ENCODE data around the gene TNNT2.

Gene TNNT2

DNA sequence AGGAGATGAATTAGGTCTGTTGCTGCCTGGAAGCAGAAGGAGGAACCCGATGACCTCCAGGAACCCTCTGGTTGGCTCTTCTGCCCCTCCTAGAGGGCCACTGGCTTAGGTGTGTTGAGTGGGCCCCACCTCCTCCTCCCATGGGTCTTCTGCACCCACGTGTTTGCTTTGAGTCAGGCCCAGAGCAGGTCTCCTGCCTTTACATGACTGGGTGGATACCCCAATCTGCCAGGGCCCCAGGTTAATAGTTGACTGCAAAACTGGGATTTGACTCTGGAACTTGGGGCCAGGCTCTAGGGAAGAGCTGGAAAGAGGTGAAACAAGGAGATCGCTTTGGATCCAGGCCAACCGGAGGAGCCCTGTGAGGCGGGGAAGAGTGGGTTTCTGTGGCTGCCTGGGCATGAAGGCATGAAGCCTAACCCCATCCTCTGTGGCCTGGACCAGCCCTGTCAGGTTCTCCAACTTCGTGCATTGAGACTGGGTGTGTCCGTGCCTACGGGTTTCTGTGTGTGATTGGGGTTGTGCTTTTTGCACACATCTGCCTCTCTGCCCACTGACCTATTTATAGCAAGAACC is 29.4 kb upstream of the TNNT2 start:
- H2BK15ac ChIP-seq (replicated peaks; ENCODE audit: low read depth) = no peak overlapping the region
- no peak for DNase-seq
- no peak overlapping the region for H4K5ac ChIP-seq (ENCODE audit: low read length)
- no peak overlapping the region for H2BK5ac ChIP-seq (ENCODE audit: low read length)
- no peaks in the 10 kb centered on the region for H3K79me2 ChIP-seq (ENCODE audit: control insufficient read depth, insufficient read depth, low read length)
- H3K23ac ChIP-seq (ENCODE audit: low read length) = no peak overlapping the region
- H3K4me2 ChIP-seq (ENCODE audit: low read length) = no peak overlapping the region
- H3K4me3 ChIP-seq (ENCODE audit: low read length) = no peak overlapping the region
- H3K79me1 ChIP-seq (ENCODE audit: low read length) = no peaks in the 10 kb centered on the region
- no peaks in the 10 kb centered on the region for H3K4me1 ChIP-seq (ENCODE audit: control insufficient read depth, low read depth, low read length)
- no peak overlapping the region for H4K8ac ChIP-seq (ENCODE audit: low read depth, low read length)
- no peak overlapping the region for H3K27ac ChIP-seq (ENCODE audit: low read depth, low read length)
- no peak overlapping the region for H3K4ac ChIP-seq (ENCODE audit: low read depth, low read length)
- no peak overlapping the region for H2BK120ac ChIP-seq (ENCODE audit: low read depth, low read length)
- no peaks in the 10 kb centered on the region for H3K27me3 ChIP-seq (ENCODE audit: insufficient read depth, low read length, poor library complexity)
- no peak overlapping the region for H3K9ac ChIP-seq (ENCODE audit: low read length)
- H3K18ac ChIP-seq (ENCODE audit: low read length) = no peak overlapping the region
- H2AK5ac ChIP-seq (ENCODE audit: low read length) = no peak overlapping the region
- no peaks in the 10 kb centered on the region for H3K36me3 ChIP-seq (ENCODE audit: control insufficient read depth, insufficient read depth, low read length)
- WGBS (ENCODE audit: extremely low coverage, insufficient coverage, low lambda C conversion rate) = no CpG with 5 or more reads among the region's 8 CpGs
- no peak overlapping the region for H3K56ac ChIP-seq (ENCODE audit: low read length)

DNA sequence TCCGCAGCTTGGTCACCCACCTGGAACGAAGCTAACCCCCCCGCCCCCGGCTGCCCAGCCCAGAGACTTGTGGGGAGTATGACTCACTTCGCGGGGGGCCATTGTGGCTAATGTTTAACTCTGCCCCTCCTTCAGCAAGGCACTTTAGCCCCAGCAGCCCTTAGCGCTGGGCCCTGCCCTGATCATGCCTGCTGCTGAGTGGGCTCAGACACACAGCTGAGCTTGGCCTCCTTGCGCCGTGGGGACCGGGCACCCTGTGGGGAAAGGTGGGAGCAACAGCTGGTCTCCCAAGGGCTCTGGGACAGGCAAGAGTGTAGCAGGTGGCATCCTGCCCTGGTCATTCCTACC is 28.0 kb upstream of the TNNT2 start:
- no peak overlapping the region for H3K27ac ChIP-seq (ENCODE audit: low read depth, low read length)
- no peak overlapping the region for H2BK120ac ChIP-seq (ENCODE audit: low read depth, low read length)
- H3K4ac ChIP-seq (ENCODE audit: low read depth, low read length) = no peak overlapping the region
- no peak overlapping the region for H3K18ac ChIP-seq (ENCODE audit: low read length)
- no CpG with 5 or more reads among the region's 10 CpGs for WGBS (ENCODE audit: extremely low coverage, insufficient coverage, low lambda C conversion rate)
- no peaks in the 10 kb centered on the region for H3K79me2 ChIP-seq (ENCODE audit: control insufficient read depth, insufficient read depth, low read length)
- no peaks in the 10 kb centered on the region for H3K27me3 ChIP-seq (ENCODE audit: insufficient read depth, low read length, poor library complexity)
- no peak overlapping the region for H3K4me2 ChIP-seq (ENCODE audit: low read length)
- H2BK5ac ChIP-seq (ENCODE audit: low read length) = no peak overlapping the region
- H3K79me1 ChIP-seq (ENCODE audit: low read length) = no peaks in the 10 kb centered on the region
- H3K36me3 ChIP-seq (ENCODE audit: control insufficient read depth, insufficient read depth, low read length) = no peaks in the 10 kb centered on the region
- H3K23ac ChIP-seq (ENCODE audit: low read length) = peak overlapping the region; percentile 34
- no peak overlapping the region for H3K9ac ChIP-seq (ENCODE audit: low read length)
- no peak overlapping the region for H3K56ac ChIP-seq (ENCODE audit: low read length)
- DNase-seq = no peak
- no peak overlapping the region for H4K8ac ChIP-seq (ENCODE audit: low read depth, low read length)
- no peak overlapping the region for H2AK5ac ChIP-seq (ENCODE audit: low read length)
- no peaks in the 10 kb centered on the region for H3K4me1 ChIP-seq (ENCODE audit: control insufficient read depth, low read depth, low read length)
- no peak overlapping the region for H3K4me3 ChIP-seq (ENCODE audit: low read length)
- H4K5ac ChIP-seq (ENCODE audit: low read length) = no peak overlapping the region
- H2BK15ac ChIP-seq (replicated peaks; ENCODE audit: low read depth) = no peak overlapping the region

DNA sequence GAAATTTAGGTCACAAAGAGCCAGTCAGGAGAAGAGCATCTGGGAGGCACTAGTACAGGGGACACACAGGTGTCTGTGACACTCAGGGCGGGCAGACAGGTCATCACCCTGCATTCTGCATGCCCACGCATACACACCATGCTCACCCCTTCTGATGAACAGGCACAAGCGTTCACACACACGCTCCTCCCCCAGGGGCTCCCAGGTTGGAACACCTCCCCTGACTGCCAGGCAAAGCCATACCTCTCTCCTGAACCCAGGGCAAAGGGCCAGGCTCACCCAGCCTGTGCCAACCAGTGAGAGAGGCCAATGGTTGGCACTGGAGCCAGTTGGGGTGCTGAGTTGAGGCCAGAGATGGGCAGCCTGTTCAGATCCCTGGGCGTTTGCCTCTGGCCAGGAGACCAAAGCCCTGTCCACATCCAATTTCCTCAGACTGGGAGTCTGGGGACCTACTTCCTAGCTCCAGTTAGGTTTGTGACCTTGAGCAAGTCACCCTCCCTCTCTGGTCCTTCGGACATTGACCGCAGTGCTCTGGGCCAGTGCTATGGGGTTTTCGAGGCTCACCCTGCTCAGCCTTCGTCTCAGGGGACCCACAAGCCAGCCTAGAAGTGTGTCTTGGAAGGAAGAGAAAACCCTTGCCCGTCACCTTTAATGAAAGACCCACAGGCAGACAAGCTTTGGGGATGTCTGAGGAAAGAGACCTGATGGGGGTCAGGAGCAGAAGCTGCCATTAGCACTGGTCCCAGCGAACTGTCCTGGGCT is 27.4 kb upstream of the TNNT2 start:
- no peak overlapping the region for H3K18ac ChIP-seq (ENCODE audit: low read length)
- H3K36me3 ChIP-seq (ENCODE audit: control insufficient read depth, insufficient read depth, low read length) = no peaks in the 10 kb centered on the region
- no peak overlapping the region for H3K56ac ChIP-seq (ENCODE audit: low read length)
- no peak overlapping the region for H2BK120ac ChIP-seq (ENCODE audit: low read depth, low read length)
- H3K27me3 ChIP-seq (ENCODE audit: insufficient read depth, low read length, poor library complexity) = no peaks in the 10 kb centered on the region
- WGBS (ENCODE audit: extremely low coverage, insufficient coverage, low lambda C conversion rate) = no CpG with 5 or more reads among the region's 11 CpGs
- no peak overlapping the region for H2BK15ac ChIP-seq (replicated peaks; ENCODE audit: low read depth)
- no peak overlapping the region for H3K23ac ChIP-seq (ENCODE audit: low read length)
- no peak overlapping the region for H3K4me2 ChIP-seq (ENCODE audit: low read length)
- no peak for DNase-seq
- H3K4me1 ChIP-seq (ENCODE audit: control insufficient read depth, low read depth, low read length) = peaks cover 2% of the 10 kb centered on the region
- H2AK5ac ChIP-seq (ENCODE audit: low read length) = no peak overlapping the region
- no peak overlapping the region for H4K8ac ChIP-seq (ENCODE audit: low read depth, low read length)
- no peak overlapping the region for H3K27ac ChIP-seq (ENCODE audit: low read depth, low read length)
- no peak overlapping the region for H3K4me3 ChIP-seq (ENCODE audit: low read length)
- no peaks in the 10 kb centered on the region for H3K79me2 ChIP-seq (ENCODE audit: control insufficient read depth, insufficient read depth, low read length)
- H3K79me1 ChIP-seq (ENCODE audit: low read length) = no peaks in the 10 kb centered on the region
- H3K9ac ChIP-seq (ENCODE audit: low read length) = no peak overlapping the region
- H3K4ac ChIP-seq (ENCODE audit: low read depth, low read length) = no peak overlapping the region
- H4K5ac ChIP-seq (ENCODE audit: low read length) = no peak overlapping the region
- H2BK5ac ChIP-seq (ENCODE audit: low read length) = no peak overlapping the region

DNA sequence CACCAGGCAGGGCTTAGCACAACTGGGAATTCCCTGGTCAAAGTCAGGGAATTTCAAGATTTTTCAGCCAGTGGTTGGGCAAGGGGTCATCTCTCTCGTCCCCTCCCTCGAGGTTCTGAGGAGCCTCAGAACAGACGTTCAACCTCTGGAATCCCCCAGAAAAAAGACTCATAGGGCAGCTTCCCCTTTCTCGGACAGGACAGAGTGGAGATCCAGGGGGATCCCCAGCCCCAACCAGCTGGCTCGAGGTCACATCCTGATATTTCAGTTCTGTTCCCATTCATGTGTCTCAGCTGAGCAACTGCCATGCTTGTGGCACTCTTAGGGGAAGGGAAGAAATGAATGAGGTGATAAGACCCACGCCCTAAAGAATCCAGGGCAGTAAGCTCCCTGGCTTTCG is 26.6 kb upstream of the TNNT2 start:
- no peak overlapping the region for H2BK5ac ChIP-seq (ENCODE audit: low read length)
- H3K4me3 ChIP-seq (ENCODE audit: low read length) = no peak overlapping the region
- no peak overlapping the region for H4K5ac ChIP-seq (ENCODE audit: low read length)
- H3K79me2 ChIP-seq (ENCODE audit: control insufficient read depth, insufficient read depth, low read length) = no peaks in the 10 kb centered on the region
- H3K27me3 ChIP-seq (ENCODE audit: insufficient read depth, low read length, poor library complexity) = no peaks in the 10 kb centered on the region
- no peak overlapping the region for H3K27ac ChIP-seq (ENCODE audit: low read depth, low read length)
- H2BK120ac ChIP-seq (ENCODE audit: low read depth, low read length) = no peak overlapping the region
- no peak overlapping the region for H3K23ac ChIP-seq (ENCODE audit: low read length)
- no peak overlapping the region for H3K4me2 ChIP-seq (ENCODE audit: low read length)
- H3K36me3 ChIP-seq (ENCODE audit: control insufficient read depth, insufficient read depth, low read length) = no peaks in the 10 kb centered on the region
- H3K4ac ChIP-seq (ENCODE audit: low read depth, low read length) = no peak overlapping the region
- WGBS (ENCODE audit: extremely low coverage, insufficient coverage, low lambda C conversion rate) = no CpG with 5 or more reads among the region's 7 CpGs
- H3K79me1 ChIP-seq (ENCODE audit: low read length) = no peaks in the 10 kb centered on the region
- H2AK5ac ChIP-seq (ENCODE audit: low read length) = no peak overlapping the region
- no peak overlapping the region for H4K8ac ChIP-seq (ENCODE audit: low read depth, low read length)
- no peak overlapping the region for H2BK15ac ChIP-seq (replicated peaks; ENCODE audit: low read depth)
- H3K18ac ChIP-seq (ENCODE audit: low read length) = no peak overlapping the region
- DNase-seq = no peak
- H3K9ac ChIP-seq (ENCODE audit: low read length) = no peak overlapping the region
- no peak overlapping the region for H3K56ac ChIP-seq (ENCODE audit: low read length)
- peaks cover 4% of the 10 kb centered on the region for H3K4me1 ChIP-seq (ENCODE audit: control insufficient read depth, low read depth, low read length)

DNA sequence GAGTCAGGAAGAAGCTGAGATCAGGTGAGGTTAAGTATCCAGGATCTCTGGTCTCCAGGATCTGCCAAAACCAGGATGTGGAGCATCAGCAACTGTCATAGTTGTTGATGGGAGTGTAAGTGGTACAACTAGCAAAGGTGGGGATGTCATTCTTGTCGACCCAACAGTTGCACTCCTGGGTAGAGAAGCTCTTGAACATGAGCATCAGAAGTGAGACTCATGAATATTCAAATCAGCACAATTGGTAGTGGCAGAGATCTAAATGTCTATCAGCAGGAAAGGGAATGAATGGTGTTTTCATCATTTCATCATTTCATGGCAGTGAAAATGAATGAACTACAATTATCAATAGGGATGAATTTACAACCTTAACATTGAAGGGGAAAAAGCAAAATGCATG is 25.9 kb upstream of the TNNT2 start:
- no peak overlapping the region for H3K23ac ChIP-seq (ENCODE audit: low read length)
- no peak for DNase-seq
- no peak overlapping the region for H4K5ac ChIP-seq (ENCODE audit: low read length)
- no peak overlapping the region for H3K4ac ChIP-seq (ENCODE audit: low read depth, low read length)
- H2BK15ac ChIP-seq (replicated peaks; ENCODE audit: low read depth) = no peak overlapping the region
- H3K27ac ChIP-seq (ENCODE audit: low read depth, low read length) = no peak overlapping the region
- H2AK5ac ChIP-seq (ENCODE audit: low read length) = no peak overlapping the region
- peaks cover 4% of the 10 kb centered on the region for H3K4me1 ChIP-seq (ENCODE audit: control insufficient read depth, low read depth, low read length)
- H3K79me2 ChIP-seq (ENCODE audit: control insufficient read depth, insufficient read depth, low read length) = no peaks in the 10 kb centered on the region
- H3K4me3 ChIP-seq (ENCODE audit: low read length) = no peak overlapping the region
- no peak overlapping the region for H2BK120ac ChIP-seq (ENCODE audit: low read depth, low read length)
- no peak overlapping the region for H4K8ac ChIP-seq (ENCODE audit: low read depth, low read length)
- no peak overlapping the region for H3K56ac ChIP-seq (ENCODE audit: low read length)
- WGBS (ENCODE audit: extremely low coverage, insufficient coverage, low lambda C conversion rate) = no CpG with 5 or more reads among the region's 1 CpG
- no peaks in the 10 kb centered on the region for H3K27me3 ChIP-seq (ENCODE audit: insufficient read depth, low read length, poor library complexity)
- H3K79me1 ChIP-seq (ENCODE audit: low read length) = no peaks in the 10 kb centered on the region
- no peak overlapping the region for H3K4me2 ChIP-seq (ENCODE audit: low read length)
- no peak overlapping the region for H2BK5ac ChIP-seq (ENCODE audit: low read length)
- H3K9ac ChIP-seq (ENCODE audit: low read length) = no peak overlapping the region
- no peaks in the 10 kb centered on the region for H3K36me3 ChIP-seq (ENCODE audit: control insufficient read depth, insufficient read depth, low read length)
- H3K18ac ChIP-seq (ENCODE audit: low read length) = no peak overlapping the region

DNA sequence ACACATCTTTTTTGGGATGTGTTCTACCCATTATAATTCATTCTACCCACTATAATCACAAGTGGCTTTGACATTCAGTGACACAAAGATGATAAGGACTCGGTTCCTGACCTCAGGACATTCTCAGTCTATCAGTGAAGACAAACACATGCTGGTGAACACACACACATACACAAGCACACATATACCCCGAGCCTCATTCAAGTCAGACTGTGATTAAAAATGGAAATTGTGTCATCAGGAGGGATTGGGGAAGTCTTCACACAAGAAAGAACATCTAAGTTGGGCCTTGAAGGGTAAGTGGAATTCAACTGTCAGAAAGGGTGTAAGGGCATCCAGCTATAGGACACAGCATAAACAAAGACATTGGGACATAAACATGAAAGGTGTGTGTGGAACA is 24.2 kb upstream of the TNNT2 start:
- Histone ChIP-seq H3K4me1 (ENCODE audit: control insufficient read depth, low read depth, low read length) (peaks cover 4% of the 10 kb centered on the region), H3K27ac (ENCODE audit: low read depth, low read length) (no peak overlapping the region), H3K4me2 (ENCODE audit: low read length) (no peak overlapping the region), H3K23ac (ENCODE audit: low read length) (no peak overlapping the region), H3K4me3 (ENCODE audit: low read length) (no peak overlapping the region), H2BK5ac (ENCODE audit: low read length) (no peak overlapping the region), H2AK5ac (ENCODE audit: low read length) (no peak overlapping the region), H3K36me3 (ENCODE audit: control insufficient read depth, insufficient read depth, low read length) (no peaks in the 10 kb centered on the region), H3K27me3 (ENCODE audit: insufficient read depth, low read length, poor library complexity) (no peaks in the 10 kb centered on the region), H4K8ac (ENCODE audit: low read depth, low read length) (no peak overlapping the region), H3K79me2 (ENCODE audit: control insufficient read depth, insufficient read depth, low read length) (no peaks in the 10 kb centered on the region), H2BK15ac (replicated peaks; ENCODE audit: low read depth) (no peak overlapping the region), H4K5ac (ENCODE audit: low read length) (no peak overlapping the region), H3K56ac (ENCODE audit: low read length) (no peak overlapping the region), H3K9ac (ENCODE audit: low read length) (no peak overlapping the region), H3K79me1 (ENCODE audit: low read length) (no peaks in the 10 kb centered on the region), H2BK120ac (ENCODE audit: low read depth, low read length) (no peak overlapping the region), H3K18ac (ENCODE audit: low read length) (no peak overlapping the region), H3K4ac (ENCODE audit: low read depth, low read length) (no peak overlapping the region)
- no peak for DNase-seq
- WGBS (ENCODE audit: extremely low coverage, insufficient coverage, low lambda C conversion rate) = no CpG with 5 or more reads among the region's 2 CpGs
